ENCODE data around the gene GBGT1. TPM values are rescaled to one million over a fixed set of nuclear protein-coding genes. Genes with fewer than 3 reads are reported as not detected.

The GBGT1 gene
- polyA plus RNA-seq, 1 of the 3 experiments (the other 2 are of a cell fraction), result 0.51 TPM

DNA sequence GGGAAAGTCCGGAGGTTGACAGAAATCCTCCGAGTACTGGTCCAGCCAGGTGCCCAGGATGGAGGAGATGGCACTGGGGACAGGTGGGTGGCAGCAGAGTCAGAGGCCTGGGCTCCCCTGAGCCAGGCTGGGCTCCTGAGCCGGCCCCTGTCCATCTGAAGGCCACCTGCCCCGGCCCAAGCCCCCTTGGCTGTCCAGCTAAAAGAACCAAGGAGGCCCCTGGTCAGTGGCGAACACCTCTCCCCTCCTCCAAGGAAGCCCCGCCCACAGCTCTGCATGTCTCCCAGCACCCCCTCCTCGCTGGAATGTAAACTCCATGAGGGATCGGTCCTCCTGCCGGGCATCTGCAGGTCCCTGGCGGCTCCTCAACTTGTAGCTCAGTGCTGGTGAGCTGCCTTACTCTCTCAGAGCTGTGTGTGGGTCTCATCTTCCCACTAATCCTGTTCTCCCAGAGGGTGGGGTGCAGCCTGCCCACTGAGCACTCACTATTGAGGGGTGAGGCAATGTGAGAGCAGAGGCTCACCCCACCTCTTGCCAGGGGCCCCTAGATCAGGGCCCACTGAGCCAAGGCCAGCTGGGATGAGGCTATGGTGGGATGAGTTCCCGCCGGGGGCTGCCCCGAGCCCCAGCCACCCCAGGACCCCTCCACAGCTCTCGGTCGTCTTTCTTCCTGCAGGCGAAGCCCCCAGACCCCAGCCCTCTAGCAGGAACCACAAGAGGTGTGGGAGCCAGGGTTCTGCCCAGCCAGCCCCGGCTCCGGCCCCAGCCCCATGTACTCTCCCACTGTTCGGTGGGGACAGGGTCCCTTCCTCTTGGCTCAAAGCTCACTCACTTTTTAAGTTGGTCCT is 54.7 kb downstream of the GBGT1 start:
- 100% methylated on average over 2 of the region's 19 CpGs for WGBS (ENCODE audit: low lambda C conversion rate)
- POLR2A ChIA-PET, result no interaction called here
- H3K4me3 ChIP-seq (ENCODE audit: low read depth in 2 of 2, low read length in 1 of 2), result no peak overlapping the region
- TF ChIP-seq, protein P1, sequence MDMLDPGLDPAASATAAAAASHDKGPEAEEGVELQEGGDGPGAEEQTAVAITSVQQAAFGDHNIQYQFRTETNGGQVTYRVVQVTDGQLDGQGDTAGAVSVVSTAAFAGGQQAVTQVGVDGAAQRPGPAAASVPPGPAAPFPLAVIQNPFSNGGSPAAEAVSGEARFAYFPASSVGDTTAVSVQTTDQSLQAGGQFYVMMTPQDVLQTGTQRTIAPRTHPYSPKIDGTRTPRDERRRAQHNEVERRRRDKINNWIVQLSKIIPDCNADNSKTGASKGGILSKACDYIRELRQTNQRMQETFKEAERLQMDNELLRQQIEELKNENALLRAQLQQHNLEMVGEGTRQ (IDR thresholded peaks at IDR 0.05; ENCODE audit: borderline replicate concordance, low read depth, low read length), result no peak
- TF ChIP-seq JUND (IDR thresholded peaks at IDR 0.05) (no peak), ELF1 (IDR thresholded peaks at IDR 0.05) (no peak)
- TF ChIP-seq, protein P2, sequence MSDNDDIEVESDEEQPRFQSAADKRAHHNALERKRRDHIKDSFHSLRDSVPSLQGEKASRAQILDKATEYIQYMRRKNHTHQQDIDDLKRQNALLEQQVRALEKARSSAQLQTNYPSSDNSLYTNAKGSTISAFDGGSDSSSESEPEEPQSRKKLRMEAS (IDR thresholded peaks at IDR 0.05; ENCODE audit: low read depth), result no peak
- no peaks in the 10 kb centered on the region for H3K9me3 ChIP-seq
- no peak overlapping the region for H3K4me2 ChIP-seq
- no peak overlapping the region for H3K27ac ChIP-seq (ENCODE audit: low read depth in 2 of 2, low read length in 1 of 2)
- no peak for DNase-seq
- peaks cover 9% of the 10 kb centered on the region; the same call in 1 of the 2 replicates for H3K79me2 ChIP-seq (ENCODE audit: insufficient read depth)
- H3K36me3 ChIP-seq (replicated peaks in 1 of 2; ENCODE audit: control insufficient read depth in 1 of 2, insufficient read depth in 2 of 2, low read length in 1 of 2), result peaks cover 15 to 49% of the 10 kb centered on the region in 2 experiments
- H2AFZ ChIP-seq (ENCODE audit: low read depth), result no peak overlapping the region
- H3K27me3 ChIP-seq (ENCODE audit: insufficient read depth), result no peaks in the 10 kb centered on the region
- H3K4me1 ChIP-seq (ENCODE audit: control insufficient read depth in 1 of 2, insufficient read depth in 2 of 2, low read depth in 1 of 2, low read length in 1 of 2), result peaks cover 10 to 26% of the 10 kb centered on the region in 2 experiments
- H3K9ac ChIP-seq, result no peak overlapping the region
- no peaks in the 10 kb centered on the region for H3F3A ChIP-seq (replicated peaks; ENCODE audit: insufficient read depth)
- CTCF ChIA-PET, result interaction anchor here (1.0 to 30.3 kb wide), 6 partner anchors 10 to 131 kb away, joined by 3 to 810 read pairs (median 4); partner anchors contain the start of gene RALGDS
- no peaks in the 10 kb centered on the region for H3K9me2 ChIP-seq
- peaks cover 33% of the 10 kb centered on the region for H4K20me1 ChIP-seq (ENCODE audit: insufficient read depth)

- H3K9ac ChIP-seq, result no peak overlapping the region
- no peak overlapping the region for H3K4me3 ChIP-seq (ENCODE audit: low read depth in 2 of 2, low read length in 1 of 2)
- no peak for DNase-seq
- H3K9me3 ChIP-seq, result no peaks in the 10 kb centered on the region
- peaks cover 2 to 20% of the 10 kb centered on the region in 2 experiments; a peak in 2 of 4 replicates for H3K4me1 ChIP-seq (ENCODE audit: control insufficient read depth in 1 of 2, insufficient read depth in 2 of 2, low read depth in 1 of 2, low read length in 1 of 2)
- H3F3A ChIP-seq (replicated peaks; ENCODE audit: insufficient read depth), result no peaks in the 10 kb centered on the region
- no peaks in the 10 kb centered on the region for H3K27me3 ChIP-seq (ENCODE audit: insufficient read depth)
- 90% methylated on average over 9 of the region's 18 CpGs for WGBS (ENCODE audit: low lambda C conversion rate)
- H3K9me2 ChIP-seq, result no peaks in the 10 kb centered on the region
- peaks cover 15 to 54% of the 10 kb centered on the region in 2 experiments for H3K36me3 ChIP-seq (replicated peaks in 1 of 2; ENCODE audit: control insufficient read depth in 1 of 2, insufficient read depth in 2 of 2, low read length in 1 of 2)
- POLR2A ChIA-PET, result interaction anchor here (2.0 kb wide), 1 partner anchor 11 kb away, joined by 9 read pairs; no protein-coding TSS in a partner anchor
- CTCF ChIA-PET, result interaction anchor here (0.8 to 30.3 kb wide), 7 partner anchors 11 to 130 kb away, joined by 3 to 810 read pairs (median 4); partner anchors contain the start of gene RALGDS
- H2AFZ ChIP-seq (ENCODE audit: low read depth), result no peak overlapping the region
- H3K4me2 ChIP-seq, result no peak overlapping the region
- H3K79me2 ChIP-seq (ENCODE audit: insufficient read depth), result peaks cover 9% of the 10 kb centered on the region; the same call in 1 of the 2 replicates
- peaks cover 24% of the 10 kb centered on the region for H4K20me1 ChIP-seq (ENCODE audit: insufficient read depth)
- H3K27ac ChIP-seq (ENCODE audit: low read depth in 2 of 2, low read length in 1 of 2), result no peak overlapping the region
- no peak for TF ChIP-seq GATA2 (CRISPR knock-in tag; IDR thresholded peaks at IDR 0.05)
- TF ChIP-seq USF1 (IDR thresholded peaks at IDR 0.05; ENCODE audit: borderline replicate concordance, low read depth), result no peak
- TF ChIP-seq NRF1 (IDR thresholded peaks at IDR 0.05; ENCODE audit: low read depth, low read length), result no peak
- TF ChIP-seq MXI1 (IDR thresholded peaks at IDR 0.05; ENCODE audit: low read depth, low read length), result no peak
- TF ChIP-seq, protein P3, sequence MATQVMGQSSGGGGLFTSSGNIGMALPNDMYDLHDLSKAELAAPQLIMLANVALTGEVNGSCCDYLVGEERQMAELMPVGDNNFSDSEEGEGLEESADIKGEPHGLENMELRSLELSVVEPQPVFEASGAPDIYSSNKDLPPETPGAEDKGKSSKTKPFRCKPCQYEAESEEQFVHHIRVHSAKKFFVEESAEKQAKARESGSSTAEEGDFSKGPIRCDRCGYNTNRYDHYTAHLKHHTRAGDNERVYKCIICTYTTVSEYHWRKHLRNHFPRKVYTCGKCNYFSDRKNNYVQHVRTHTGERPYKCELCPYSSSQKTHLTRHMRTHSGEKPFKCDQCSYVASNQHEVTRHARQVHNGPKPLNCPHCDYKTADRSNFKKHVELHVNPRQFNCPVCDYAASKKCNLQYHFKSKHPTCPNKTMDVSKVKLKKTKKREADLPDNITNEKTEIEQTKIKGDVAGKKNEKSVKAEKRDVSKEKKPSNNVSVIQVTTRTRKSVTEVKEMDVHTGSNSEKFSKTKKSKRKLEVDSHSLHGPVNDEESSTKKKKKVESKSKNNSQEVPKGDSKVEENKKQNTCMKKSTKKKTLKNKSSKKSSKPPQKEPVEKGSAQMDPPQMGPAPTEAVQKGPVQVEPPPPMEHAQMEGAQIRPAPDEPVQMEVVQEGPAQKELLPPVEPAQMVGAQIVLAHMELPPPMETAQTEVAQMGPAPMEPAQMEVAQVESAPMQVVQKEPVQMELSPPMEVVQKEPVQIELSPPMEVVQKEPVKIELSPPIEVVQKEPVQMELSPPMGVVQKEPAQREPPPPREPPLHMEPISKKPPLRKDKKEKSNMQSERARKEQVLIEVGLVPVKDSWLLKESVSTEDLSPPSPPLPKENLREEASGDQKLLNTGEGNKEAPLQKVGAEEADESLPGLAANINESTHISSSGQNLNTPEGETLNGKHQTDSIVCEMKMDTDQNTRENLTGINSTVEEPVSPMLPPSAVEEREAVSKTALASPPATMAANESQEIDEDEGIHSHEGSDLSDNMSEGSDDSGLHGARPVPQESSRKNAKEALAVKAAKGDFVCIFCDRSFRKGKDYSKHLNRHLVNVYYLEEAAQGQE (IDR thresholded peaks at IDR 0.05; ENCODE audit: low read depth, low read length), result no peak
- no peak for TF ChIP-seq YY1 (IDR thresholded peaks at IDR 0.05; ENCODE audit: low read depth)
- TF ChIP-seq TAF1 (IDR thresholded peaks at IDR 0.05; ENCODE audit: borderline replicate concordance, low read depth, low read length), result no peak
- no peak for TF ChIP-seq EP300 (IDR thresholded peaks at IDR 0.05; ENCODE audit: borderline replicate concordance in 1 of 2, low read depth in 1 of 2, low read length in 1 of 2)
- TF ChIP-seq RFX5 (IDR thresholded peaks at IDR 0.05; ENCODE audit: low read length), result no peak
- no peak for TF ChIP-seq NFIC (IDR thresholded peaks at IDR 0.05; ENCODE audit: borderline replicate concordance)
- no peak for TF ChIP-seq ZBTB33 (IDR thresholded peaks at IDR 0.05; ENCODE audit: borderline replicate concordance, low read depth)
- no peak for TF ChIP-seq TEAD4 (IDR thresholded peaks at IDR 0.05; ENCODE audit: borderline replicate concordance, insufficient read depth)
- TF ChIP-seq RAD21 (IDR thresholded peaks at IDR 0.05; ENCODE audit: low read length), result no peak
Observed at GRCh38 chr9:133107961-133108793, 55.5 kb downstream of the GBGT1 start.
